ENCODE results near the gene IER5L. TPM values are rescaled to one million over a fixed set of nuclear protein-coding genes. Genes with fewer than 3 reads are reported as not detected.
A peak's percentile ranks its signal among the peaks of the same experiment; 100 is the strongest.
"Not testable (repeated sequence)": the region's sequence is repeated elsewhere in the genome, so short reads cannot be mapped to it uniquely, and the experiment has no call there.

Gene IER5L
- total and polyA plus RNA-seq, 4 donors: 12.6 to 31.5 (median 24.1) TPM

- peak; percentile 98 for TF ChIP-seq CTCF (IDR thresholded peaks at IDR 0.05; ENCODE audit: control extremely low read depth, extremely low read depth)
- WGBS, 2 donors: 44 to 46% methylated on average over 13 of the region's 13 CpGs
- H3K4me3 ChIP-seq: no peak overlapping the region
- no peak overlapping the region for H3K9ac ChIP-seq (ENCODE audit: insufficient read depth in 1 of 2, low read length in 2 of 2)
- H3K27ac ChIP-seq (ENCODE audit: low read depth in 1 of 2, low read length in 1 of 2): no peak overlapping the region
- H3K27me3 ChIP-seq (ENCODE audit: control insufficient read depth in 3 of 3, insufficient read depth in 3 of 3, low read length in 2 of 3): no peaks in the 10 kb centered on the region
- DNase-seq: peak; percentile 69 to 77 (median 71)
- H3K36me3 ChIP-seq (ENCODE audit: control insufficient read depth in 4 of 4, insufficient read depth in 4 of 4, low read length in 4 of 4): peaks cover 3 to 34% (median 26%) of the 10 kb centered on the region in 4 donors
- no peaks in the 10 kb centered on the region for H3K9me3 ChIP-seq (ENCODE audit: control insufficient read depth in 4 of 4, insufficient read depth in 3 of 4, low read length in 3 of 4)
- ATAC-seq (ENCODE audit: insufficient read depth, low FRiP score): peak; percentile 94
- peaks cover 0 to 7% (median 0%) of the 10 kb centered on the region in 5 donors for H3K4me1 ChIP-seq (ENCODE audit: control insufficient read depth in 5 of 5, insufficient read depth in 5 of 5, low read length in 5 of 5)
Measured at GRCh38 chr9:129131300-129132145, 46.5 kb downstream of the IER5L start.

GRCh38 chr9:129130791-129131190 lies 47.3 kb downstream of the IER5L start:
- ATAC-seq (ENCODE audit: insufficient read depth, low FRiP score) (no peak), DNase-seq (no peak)
- peaks cover 3 to 32% (median 24%) of the 10 kb centered on the region in 4 donors for H3K36me3 ChIP-seq (ENCODE audit: control insufficient read depth in 4 of 4, insufficient read depth in 4 of 4, low read length in 4 of 4)
- no peaks in the 10 kb centered on the region for H3K9me3 ChIP-seq (ENCODE audit: control insufficient read depth in 4 of 4, insufficient read depth in 3 of 4, low read length in 3 of 4)
- 63 to 65% methylated on average over 3 of the region's 3 CpGs for WGBS, 2 donors
- no peak overlapping the region for H3K9ac ChIP-seq (ENCODE audit: insufficient read depth in 1 of 2, low read length in 2 of 2)
- peaks cover 0 to 7% (median 0%) of the 10 kb centered on the region in 5 donors for H3K4me1 ChIP-seq (ENCODE audit: control insufficient read depth in 5 of 5, insufficient read depth in 5 of 5, low read length in 5 of 5)
- no peaks in the 10 kb centered on the region for H3K27me3 ChIP-seq (ENCODE audit: control insufficient read depth in 3 of 3, insufficient read depth in 3 of 3, low read length in 2 of 3)
- H3K4me3 ChIP-seq: no peak overlapping the region
- TF ChIP-seq CTCF (IDR thresholded peaks at IDR 0.05; ENCODE audit: control extremely low read depth, extremely low read depth): no peak
- no peak overlapping the region for H3K27ac ChIP-seq (ENCODE audit: low read depth in 1 of 2, low read length in 1 of 2)

- not testable (repeated sequence) for H3K27me3 ChIP-seq (ENCODE audit: control insufficient read depth in 3 of 3, insufficient read depth in 3 of 3, low read length in 2 of 3); DNase-seq; H3K9ac ChIP-seq (ENCODE audit: insufficient read depth in 1 of 2, low read length in 2 of 2); H3K4me3 ChIP-seq; H3K9me3 ChIP-seq (ENCODE audit: control insufficient read depth in 4 of 4, insufficient read depth in 3 of 4, low read length in 3 of 4); H3K4me1 ChIP-seq (ENCODE audit: control insufficient read depth in 5 of 5, insufficient read depth in 5 of 5, low read length in 5 of 5); H3K27ac ChIP-seq (ENCODE audit: low read depth in 1 of 2, low read length in 1 of 2); ATAC-seq (ENCODE audit: insufficient read depth, low FRiP score)
- peaks cover 0 to 29% (median 25%) of the 10 kb centered on the region in 4 donors for H3K36me3 ChIP-seq (ENCODE audit: control insufficient read depth in 4 of 4, insufficient read depth in 4 of 4, low read length in 4 of 4)
- 90 to 96% methylated on average over 7 of the region's 7 CpGs for WGBS, 2 donors
Measured at GRCh38 chr9:129130271-129130670, 47.8 kb downstream of the IER5L start.

- Histone ChIP-seq H3K4me3 (no peak overlapping the region), H3K9me3 (ENCODE audit: control insufficient read depth in 4 of 4, insufficient read depth in 3 of 4, low read length in 3 of 4) (no peaks in the 10 kb centered on the region), H3K4me1 (ENCODE audit: control insufficient read depth in 5 of 5, insufficient read depth in 5 of 5, low read length in 5 of 5) (peaks cover 0 to 7% (median 0%) of the 10 kb centered on the region in 5 donors), H3K27ac (ENCODE audit: low read depth in 1 of 2, low read length in 1 of 2) (no peak overlapping the region), H3K36me3 (ENCODE audit: control insufficient read depth in 4 of 4, insufficient read depth in 4 of 4, low read length in 4 of 4) (peaks cover 4 to 35% (median 29%) of the 10 kb centered on the region in 4 donors), H3K27me3 (ENCODE audit: control insufficient read depth in 3 of 3, insufficient read depth in 3 of 3, low read length in 2 of 3) (no peaks in the 10 kb centered on the region), H3K9ac (ENCODE audit: insufficient read depth in 1 of 2, low read length in 2 of 2) (no peak overlapping the region)
- ATAC-seq (ENCODE audit: insufficient read depth, low FRiP score): no peak
- 92 to 99% methylated on average over 5 of the region's 5 CpGs for WGBS, 2 donors
- DNase-seq: no peak
- no peak for TF ChIP-seq CTCF (IDR thresholded peaks at IDR 0.05; ENCODE audit: control extremely low read depth, extremely low read depth)
Measured at GRCh38 chr9:129128689-129129088, 49.4 kb downstream of the IER5L start.
